IPS-11a (cell line): ENCODE results near the gene TBC1D9.
"Not testable (repeated sequence)": the region's sequence is repeated elsewhere in the genome, so short reads cannot be mapped to it uniquely, and the experiment has no call there.

Experiments used
- H3K4me3 ChIP-seq: one replicate; pipeline ENCODE4 v1.5.1; 2013; ENCODE audit warnings: low read depth, low read length, control low read depth

The TBC1D9 gene

GRCh38 chr4:140756319-140757231 is at the start of gene TBC1D9:
TBC1D9 (minus strand) TSS chr4:140756385; CDS start chr4:140756045, 340 bp downstream.
- peak within 1 kb of the TSS; percentile 51 for H3K4me3 ChIP-seq

- no peak overlapping the region for H3K4me3 ChIP-seq
Observed at GRCh38 chr4:140805293-140805692, 49.1 kb upstream of the TBC1D9 start.

GRCh38 chr4:140802591-140802990 is 46.4 kb upstream of the TBC1D9 start:
- no peak overlapping the region for H3K4me3 ChIP-seq

GRCh38 chr4:140800666-140801065 is 44.5 kb upstream of the TBC1D9 start:
- no peak overlapping the region for H3K4me3 ChIP-seq

GRCh38 chr4:140799686-140800225 is 43.6 kb upstream of the TBC1D9 start:
- no peak overlapping the region for H3K4me3 ChIP-seq

GRCh38 chr4:140793291-140793690 is 37.1 kb upstream of the TBC1D9 start:
- H3K4me3 ChIP-seq: no peak overlapping the region

- no peak overlapping the region for H3K4me3 ChIP-seq
Observed at GRCh38 chr4:140790765-140791164, 34.6 kb upstream of the TBC1D9 start.

- H3K4me3 ChIP-seq: no peak overlapping the region
Observed at GRCh38 chr4:140790171-140790570, 34.0 kb upstream of the TBC1D9 start.

- H3K4me3 ChIP-seq: no peak overlapping the region
Observed at GRCh38 chr4:140789759-140790158, 33.6 kb upstream of the TBC1D9 start.

- H3K4me3 ChIP-seq: not testable (repeated sequence)
Observed at GRCh38 chr4:140782787-140783186, 26.6 kb upstream of the TBC1D9 start.

- H3K4me3 ChIP-seq: no peak overlapping the region
Observed at GRCh38 chr4:140781596-140781995, 25.4 kb upstream of the TBC1D9 start.

- no peak overlapping the region for H3K4me3 ChIP-seq
Observed at GRCh38 chr4:140777894-140778293, 21.7 kb upstream of the TBC1D9 start.

- H3K4me3 ChIP-seq: no peak overlapping the region
Observed at GRCh38 chr4:140777386-140777785, 21.2 kb upstream of the TBC1D9 start.

GRCh38 chr4:140776556-140776955 is 20.4 kb upstream of the TBC1D9 start:
- no peak overlapping the region for H3K4me3 ChIP-seq

- no peak overlapping the region for H3K4me3 ChIP-seq
Observed at GRCh38 chr4:140774956-140775355, 18.8 kb upstream of the TBC1D9 start.

- H3K4me3 ChIP-seq: no peak overlapping the region
Observed at GRCh38 chr4:140774510-140774909, 18.3 kb upstream of the TBC1D9 start.

GRCh38 chr4:140769209-140769608 is 13.0 kb upstream of the TBC1D9 start:
- H3K4me3 ChIP-seq: no peak overlapping the region

- H3K4me3 ChIP-seq: no peak overlapping the region
Observed at GRCh38 chr4:140764785-140765392, 8.7 kb upstream of the TBC1D9 start.

GRCh38 chr4:140762202-140762601 is 6.0 kb upstream of the TBC1D9 start:
- H3K4me3 ChIP-seq: no peak overlapping the region

GRCh38 chr4:140757232-140757630 is 1.0 kb upstream of the TBC1D9 start:
- no peak overlapping the region for H3K4me3 ChIP-seq

GRCh38 chr4:140755774-140756318 is 339 bp downstream of the TBC1D9 start:
- H3K4me3 ChIP-seq: peak overlapping the region; percentile 51
